Forelimb muscle (tissue), 1 donor: Measurements from ENCODE around the gene H6PD. TPM values are rescaled to one million over a fixed set of nuclear protein-coding genes. Genes with fewer than 3 reads are reported as not detected.

Source experiments
- DNase-seq: peaks from one replicate; pipeline ENCODE4 v3.0.0-alpha.2; 2013; ENCODE audit warnings: low read depth
- polyA plus RNA-seq: library from polyadenylated mRNA; unstranded; fragments of 120-200 nt; gene quantifications from one replicate; pipeline ENCODE4 v1.2.1, GENCODE V29; 2013; ENCODE audit not compliant: insufficient read length

The H6PD gene, protein sequence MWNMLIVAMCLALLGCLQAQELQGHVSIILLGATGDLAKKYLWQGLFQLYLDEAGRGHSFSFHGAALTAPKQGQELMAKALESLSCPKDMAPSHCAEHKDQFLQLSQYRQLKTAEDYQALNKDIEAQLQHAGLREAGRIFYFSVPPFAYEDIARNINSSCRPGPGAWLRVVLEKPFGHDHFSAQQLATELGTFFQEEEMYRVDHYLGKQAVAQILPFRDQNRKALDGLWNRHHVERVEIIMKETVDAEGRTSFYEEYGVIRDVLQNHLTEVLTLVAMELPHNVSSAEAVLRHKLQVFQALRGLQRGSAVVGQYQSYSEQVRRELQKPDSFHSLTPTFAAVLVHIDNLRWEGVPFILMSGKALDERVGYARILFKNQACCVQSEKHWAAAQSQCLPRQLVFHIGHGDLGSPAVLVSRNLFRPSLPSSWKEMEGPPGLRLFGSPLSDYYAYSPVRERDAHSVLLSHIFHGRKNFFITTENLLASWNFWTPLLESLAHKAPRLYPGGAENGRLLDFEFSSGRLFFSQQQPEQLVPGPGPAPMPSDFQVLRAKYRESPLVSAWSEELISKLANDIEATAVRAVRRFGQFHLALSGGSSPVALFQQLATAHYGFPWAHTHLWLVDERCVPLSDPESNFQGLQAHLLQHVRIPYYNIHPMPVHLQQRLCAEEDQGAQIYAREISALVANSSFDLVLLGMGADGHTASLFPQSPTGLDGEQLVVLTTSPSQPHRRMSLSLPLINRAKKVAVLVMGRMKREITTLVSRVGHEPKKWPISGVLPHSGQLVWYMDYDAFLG
- 31.0 TPM for polyA plus RNA-seq

DNA sequence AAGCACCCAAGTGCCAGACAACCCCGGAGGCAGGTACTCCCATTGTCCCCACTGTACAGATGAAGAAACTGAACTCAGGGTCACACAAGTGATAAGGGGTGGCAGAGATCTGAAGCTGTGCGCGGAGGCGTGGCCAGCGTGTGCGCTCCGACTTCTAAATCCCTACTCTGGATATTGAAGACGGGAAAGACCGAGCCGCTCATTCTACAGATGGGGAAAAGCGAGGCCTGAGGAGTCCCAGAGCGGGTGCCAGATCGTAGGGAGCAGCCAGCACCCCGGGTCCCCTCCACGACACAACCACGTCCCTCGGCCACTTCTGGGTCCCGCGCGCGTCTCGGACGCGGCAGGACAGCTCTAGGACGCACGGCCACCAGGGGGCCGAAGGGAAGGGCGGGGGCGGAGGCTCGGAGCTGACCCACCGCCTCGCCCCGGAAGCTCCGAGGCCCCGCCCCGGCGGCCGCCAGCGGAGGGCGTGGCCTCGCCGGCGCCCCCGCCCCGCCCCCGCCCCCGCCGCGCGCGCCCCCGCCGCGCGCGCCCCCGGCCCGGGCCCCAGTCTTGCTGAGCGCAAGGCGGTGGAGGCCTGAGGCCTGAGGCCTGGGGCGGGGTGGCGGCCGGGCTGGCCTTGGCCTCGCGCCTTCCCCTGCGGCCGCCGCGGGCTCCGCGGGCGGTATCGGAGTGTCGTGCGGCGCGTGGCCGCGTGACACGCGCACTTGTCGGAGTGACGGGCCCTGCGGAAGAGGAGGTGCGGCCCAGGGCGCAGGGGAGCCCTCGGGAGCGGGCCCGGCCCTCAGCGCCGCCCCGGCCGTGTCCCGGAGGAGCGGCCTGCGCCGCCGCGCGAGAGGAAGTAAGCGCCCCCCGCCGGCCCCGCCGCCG lies at the start of gene H6PD:
TSS of gene H6PD (plus strand) at position 552 of the 873 bp plus-strand sequence. CDS start 10,161 bp downstream, outside the sequence.
- DNase-seq = peak; percentile 53

DNA sequence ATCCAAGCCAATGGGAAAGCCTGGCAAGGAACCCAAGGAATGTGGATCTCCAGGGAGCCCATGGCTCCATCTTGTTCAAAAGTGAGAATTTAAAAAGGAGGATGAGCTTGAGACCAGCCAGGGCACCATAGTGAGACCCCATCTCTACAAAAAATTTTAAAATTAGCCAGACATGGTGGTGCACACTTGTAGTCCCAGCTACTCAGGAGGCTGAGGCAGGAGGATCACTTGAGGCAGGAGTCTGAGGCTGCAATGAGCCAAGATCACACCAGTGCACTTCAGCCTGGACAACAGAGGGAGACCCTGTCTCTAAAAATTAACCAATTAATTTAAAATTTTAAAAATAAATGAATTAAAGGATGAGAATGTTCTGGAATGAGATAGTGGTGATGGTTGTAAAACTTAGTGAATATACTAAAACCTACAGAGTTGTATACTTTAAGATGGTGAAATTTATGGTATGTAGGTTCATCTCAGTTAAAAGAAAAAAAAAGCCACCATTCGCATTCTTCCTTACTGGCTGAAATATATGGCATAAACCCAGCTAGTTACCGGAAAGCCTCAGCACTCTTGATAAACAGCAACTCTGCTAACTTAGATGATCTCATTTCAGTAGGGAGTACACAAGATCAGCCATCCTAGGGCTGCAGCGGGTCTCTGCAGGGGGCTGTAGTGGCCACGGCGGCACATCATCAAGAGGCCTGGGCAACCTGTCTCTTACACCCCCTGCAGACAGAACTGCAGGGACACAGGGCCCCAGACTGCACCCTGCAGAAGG lies 48.3 kb upstream of the H6PD start:
- DNase-seq = no peak

DNA sequence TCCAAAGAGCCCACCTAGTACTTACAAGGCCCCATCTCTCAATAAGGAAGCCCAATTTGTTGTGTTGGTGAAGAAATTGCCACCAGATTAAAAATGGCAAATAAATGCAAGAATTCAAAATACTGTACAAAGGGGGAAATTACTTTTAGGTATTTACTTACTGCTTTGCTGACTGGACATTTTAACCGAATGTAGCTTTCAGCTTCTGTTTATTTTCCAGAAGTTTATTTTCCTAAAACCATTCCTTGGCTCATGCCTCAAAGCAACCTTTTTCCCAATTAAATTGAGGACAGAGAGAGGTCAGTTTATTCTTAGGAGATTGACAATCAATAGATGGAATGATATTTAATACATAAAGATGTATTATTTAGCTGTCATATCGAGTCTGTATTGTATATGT lies 47.6 kb upstream of the H6PD start:
- no peak for DNase-seq

DNA sequence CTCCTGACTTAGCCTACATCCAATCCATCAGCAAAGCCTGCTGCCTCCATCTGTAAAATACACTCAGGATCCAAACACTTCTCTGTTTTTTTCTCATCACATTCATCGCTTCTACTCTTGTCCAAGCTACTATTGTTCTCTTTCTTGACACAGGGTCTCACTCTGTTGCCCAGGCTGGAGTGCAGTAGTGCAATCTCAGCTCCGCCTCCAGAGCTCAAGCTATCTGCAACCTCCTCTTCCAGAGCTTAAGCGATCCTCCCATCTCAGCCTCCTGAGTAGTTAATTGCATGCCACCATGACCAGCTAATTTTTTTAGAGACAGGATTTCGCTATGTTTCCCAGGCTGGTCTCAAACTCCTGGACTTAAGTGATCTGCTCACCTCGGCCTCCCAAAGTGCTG lies 44.3 kb upstream of the H6PD start:
- no peak for DNase-seq

DNA sequence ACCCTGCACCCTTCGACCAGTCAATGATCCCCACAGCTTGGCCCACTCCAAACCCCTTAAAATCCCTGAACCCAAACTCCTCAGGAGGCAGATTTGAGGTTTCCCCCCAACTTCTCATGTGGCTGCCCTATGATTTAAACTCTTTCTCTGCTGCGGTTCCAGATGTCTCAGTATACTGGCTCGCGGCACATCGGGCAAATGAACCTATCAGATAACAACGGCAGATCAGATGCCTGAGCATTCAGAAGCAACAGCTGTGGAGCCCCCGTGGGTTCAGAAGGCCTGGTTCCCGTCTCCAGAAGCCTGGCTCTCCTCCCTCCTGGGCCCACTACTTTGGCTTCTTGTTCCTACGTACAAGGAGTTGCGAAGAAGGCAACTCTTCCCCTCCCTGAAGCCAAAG lies 43.3 kb upstream of the H6PD start:
- no peak for DNase-seq

DNA sequence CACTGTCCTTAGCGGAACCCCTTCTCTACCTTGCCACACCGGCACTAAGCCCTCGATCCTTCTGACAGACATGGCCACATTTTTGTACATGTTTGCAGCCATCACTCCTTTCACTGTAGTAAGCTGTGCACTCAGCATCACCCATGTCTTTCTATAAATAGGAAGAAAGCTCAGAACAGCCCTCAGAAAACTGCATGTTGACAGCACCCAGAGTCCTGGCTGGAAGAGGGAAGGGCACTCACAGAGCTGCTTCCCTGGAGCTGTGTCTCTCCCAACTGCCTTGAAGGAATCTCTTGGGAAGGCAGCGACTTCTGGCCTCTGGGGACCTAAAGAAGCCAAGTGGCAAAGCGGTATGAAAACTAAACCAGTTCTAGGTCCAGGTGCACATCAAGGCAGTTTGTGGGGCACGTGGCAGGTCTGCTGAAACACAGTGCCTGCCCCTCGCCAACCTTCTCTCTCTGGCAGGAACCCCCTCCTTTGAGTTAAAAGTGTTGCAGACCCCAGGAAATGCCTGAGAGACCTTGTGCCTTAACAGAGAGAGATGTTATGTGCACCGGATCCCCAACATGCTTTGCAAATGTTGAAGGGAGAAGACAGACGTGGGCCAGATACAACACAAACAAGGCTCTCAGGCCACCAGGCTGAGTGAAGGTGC lies 41.9 kb upstream of the H6PD start:
- no peak for DNase-seq

DNA sequence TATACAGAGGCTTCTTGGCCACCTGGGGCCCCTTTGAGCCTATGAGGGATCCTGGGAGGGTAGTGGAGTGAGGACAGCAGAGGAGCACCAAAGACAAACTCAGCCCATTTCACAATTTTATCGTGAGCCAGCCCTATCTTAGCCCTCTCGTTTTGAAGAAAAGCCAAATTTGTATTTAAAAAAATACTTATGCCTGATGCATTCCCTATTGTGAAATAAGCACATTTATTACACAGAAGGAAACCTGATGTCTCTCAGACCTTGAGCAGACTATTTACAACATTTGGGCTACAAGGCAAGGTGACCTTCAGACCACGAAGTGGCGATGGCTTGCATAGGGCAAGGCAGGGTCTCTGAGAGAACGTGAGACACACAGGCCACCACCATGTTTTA lies 41.3 kb upstream of the H6PD start:
- no peak for DNase-seq

DNA sequence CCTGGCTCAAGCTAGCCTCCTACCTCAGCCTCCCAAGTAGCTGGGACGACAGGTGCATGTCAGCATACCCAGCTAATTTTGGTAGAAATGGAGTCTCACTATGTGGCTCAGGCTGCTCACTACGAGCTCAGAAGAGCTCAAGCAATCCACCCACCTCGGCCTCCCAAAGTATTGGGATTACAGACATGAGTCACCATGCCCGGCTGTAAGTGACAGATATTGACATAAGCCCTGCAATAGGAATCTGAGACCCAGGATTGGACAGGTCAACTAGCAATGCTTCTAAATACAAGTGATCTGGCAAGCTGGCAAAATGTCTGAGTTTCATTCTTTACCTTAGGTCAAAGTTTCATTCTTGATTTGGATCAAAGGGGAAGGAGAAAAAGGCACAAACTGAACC lies 40.5 kb upstream of the H6PD start:
- no peak for DNase-seq

DNA sequence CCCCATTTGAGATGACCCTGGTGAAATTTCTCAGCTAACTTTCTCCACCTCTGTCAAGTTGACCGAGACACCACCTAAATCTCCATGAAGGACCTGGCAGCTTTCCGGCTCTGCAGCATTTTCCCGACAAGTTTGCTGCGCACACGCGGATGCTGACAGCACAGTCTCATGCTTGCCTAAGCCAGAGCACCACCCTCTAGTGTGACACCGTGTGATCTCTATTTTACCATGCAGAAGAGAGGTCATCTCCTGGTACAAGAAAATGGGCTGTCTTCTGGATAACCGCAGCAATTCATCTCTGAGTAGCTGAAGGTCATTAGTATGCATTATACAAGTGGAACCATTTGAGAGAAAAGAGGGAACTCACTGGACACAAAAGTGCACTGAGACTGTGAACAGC lies 38.9 kb upstream of the H6PD start:
- DNase-seq = no peak

DNA sequence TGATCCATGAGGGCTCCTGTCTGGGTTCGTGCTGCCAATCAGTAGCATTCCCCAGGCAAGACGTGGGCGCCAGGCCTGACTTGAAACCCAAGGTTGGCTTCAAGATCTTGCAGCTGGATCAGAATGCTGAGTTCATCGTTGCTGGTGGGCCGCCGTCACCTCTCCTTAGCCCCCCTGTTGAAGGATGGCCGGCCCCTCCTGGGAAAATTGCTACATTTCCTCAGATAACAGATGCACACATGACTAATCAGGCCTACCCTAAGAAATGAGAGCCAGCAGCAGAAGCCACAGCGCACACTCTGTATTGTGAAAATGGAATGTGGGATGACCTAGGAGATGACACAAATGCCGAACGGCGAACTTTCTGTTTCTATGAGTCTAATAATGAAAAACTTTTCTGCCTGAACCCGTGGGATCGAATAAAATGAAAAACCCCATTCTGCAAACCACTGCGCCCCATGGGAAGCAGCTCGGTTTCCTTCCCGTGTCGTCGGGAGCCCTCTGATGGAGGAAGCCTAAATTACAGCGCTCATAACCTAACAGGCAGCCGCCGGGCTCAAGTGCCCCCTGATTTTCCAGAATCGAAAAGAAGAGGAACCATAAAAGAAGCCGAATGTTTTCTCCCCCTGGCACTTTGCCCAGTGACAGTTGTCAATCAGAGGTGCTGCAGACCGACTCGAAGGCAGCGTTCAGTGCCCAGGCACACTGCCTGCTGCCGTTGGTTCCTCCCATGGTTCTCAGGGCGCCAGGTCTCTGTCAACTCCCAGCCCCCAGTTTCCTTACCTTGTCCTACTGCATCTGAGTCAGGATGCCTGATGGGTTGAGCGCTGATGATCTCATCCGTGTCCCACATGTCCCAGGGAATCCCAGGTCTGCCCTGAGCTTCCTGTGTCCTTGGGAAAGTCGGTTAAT lies 38.2 kb upstream of the H6PD start:
- peak; percentile 31 for DNase-seq

DNA sequence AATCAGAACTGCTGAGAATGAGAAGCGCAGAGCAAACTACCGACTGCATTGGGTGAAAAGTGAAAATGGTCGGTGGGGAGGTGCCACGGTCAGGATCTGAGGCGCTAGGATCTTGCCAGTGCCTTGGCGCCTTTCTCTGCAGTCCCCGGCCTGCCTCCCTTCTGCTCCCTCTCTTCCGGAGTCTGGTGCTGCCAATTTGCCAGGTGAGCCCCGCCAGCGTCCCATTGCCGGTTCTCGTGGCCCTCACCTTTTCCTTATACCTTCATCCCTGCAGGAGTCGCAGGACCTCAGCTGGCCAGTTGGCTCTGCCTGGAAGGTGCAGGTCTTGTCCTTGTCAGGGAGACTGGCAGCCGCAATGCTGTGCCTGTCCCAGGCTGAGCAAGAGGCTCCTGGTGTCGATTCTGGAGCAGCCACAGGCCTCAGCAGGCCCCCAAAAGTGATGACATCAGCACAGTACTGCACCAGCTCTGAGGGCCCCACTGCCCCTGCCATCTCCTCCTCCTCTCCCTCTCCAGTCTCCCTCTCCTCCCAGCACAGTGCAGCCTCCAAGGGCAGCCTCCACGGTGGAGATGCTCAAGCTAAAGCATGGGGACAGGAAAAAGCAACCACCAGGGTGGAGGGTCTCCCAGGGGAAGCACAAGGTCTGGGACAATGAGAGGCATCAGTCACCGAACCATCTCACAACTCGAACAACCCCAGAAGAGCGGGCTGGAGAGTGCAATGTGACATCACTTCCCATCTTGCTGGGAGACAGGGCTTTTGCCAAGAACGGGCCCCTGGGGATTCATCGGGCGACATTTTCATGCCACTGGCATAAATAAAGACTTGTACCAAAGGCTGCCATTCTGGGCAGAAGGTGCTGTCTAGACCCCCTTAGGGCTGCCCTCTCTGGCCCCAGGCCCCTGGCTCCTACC lies 37.1 kb upstream of the H6PD start:
- no peak for DNase-seq

DNA sequence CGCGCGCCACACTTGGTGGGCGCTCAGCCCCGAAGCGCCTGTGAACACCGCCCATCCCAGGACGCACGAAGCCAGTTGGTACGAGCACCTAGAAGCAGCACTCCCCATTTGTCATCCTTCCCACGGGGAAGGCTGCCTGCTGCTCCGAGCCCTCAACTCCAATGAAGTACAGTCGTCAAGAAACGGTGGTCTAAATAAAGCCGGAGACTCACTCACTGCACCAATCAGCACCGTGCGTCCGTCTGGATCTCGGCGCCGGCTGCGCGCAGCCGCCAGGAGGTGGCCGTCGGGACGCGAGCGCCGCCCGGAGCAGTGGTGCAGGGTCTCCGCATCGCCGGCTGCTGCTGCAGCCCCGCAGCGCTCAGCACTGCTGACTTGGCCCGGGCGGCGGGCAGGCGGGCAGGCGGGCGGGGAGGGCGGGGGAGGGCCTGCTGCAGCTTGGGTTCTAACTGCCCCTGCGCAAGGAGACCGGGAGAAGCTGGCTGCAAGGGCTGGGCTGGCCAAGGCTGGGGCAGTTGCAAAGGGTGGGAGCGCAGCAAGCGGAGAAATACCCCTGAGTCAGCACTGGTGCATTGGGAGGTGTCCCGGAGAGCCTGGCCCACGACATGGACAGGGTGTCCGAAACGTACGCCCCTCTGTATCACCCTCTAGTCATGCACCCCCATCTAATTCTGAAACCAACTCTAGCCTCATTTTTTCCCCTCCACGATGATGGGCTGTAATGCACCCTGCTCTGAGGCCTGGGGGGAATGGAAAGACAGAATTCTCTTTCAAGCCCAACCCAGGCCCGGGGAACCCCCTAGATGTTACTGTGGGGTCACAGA lies 35.8 kb upstream of the H6PD start:
- DNase-seq = no peak

DNA sequence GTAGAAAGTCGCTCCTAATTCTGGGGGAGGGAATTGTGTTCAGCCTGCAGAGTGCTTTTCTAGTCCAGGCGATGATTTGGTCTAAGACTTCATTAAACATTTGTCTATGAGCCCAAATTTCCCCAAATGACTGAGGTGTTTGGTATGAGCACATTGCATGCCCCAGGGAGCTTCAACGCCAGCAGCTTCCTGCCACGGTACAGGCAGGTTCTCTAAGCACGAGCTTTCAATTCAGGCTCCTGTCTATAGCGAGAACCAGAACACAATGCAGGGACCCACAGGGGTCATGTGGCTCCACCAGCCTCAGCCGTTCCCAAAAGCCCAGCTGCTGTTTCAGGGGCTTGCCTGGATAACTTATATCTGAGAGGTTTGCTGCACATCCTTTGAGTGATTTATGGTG lies 34.1 kb upstream of the H6PD start:
- DNase-seq = no peak

DNA sequence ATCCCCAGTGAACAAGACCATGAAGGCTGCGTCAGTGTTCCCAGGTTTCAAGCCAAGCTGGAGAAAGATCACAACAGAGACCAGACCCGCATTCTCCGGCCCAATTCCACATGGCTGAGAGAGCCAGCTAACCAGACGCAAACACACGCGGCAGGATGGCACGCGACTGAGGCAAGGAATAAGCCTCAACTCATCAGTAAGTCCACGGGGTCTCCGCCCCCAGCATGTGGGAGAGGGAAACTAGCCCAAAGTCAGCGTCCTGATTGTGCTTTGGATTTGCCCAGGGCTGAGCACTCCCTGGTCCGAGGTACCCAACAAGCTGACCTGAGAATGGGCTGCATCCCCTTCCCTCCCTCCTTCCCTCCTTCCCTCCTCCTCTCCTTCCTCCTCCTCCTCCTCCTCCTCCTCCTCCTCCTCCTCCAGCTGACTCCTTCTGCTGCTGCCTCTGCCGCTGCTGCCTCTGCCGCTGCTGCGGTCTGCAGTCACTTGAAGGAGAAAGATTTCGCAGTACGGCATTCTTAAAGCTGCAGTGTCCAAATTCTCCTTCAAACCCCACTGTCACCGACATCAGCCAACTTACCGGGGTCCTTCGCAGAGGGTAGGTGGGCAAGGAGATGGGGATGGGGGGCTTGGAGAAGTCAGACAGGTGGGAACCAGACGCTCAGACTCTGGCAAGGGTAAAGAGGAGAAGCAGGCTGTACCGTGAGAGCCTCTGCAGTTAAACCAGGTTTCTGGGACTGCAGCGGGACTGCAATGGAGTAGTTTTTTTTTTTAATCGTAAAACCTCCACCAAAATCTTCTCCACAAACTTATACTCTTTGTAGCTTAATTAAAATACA lies 33.0 kb upstream of the H6PD start:
- DNase-seq = no peak

DNA sequence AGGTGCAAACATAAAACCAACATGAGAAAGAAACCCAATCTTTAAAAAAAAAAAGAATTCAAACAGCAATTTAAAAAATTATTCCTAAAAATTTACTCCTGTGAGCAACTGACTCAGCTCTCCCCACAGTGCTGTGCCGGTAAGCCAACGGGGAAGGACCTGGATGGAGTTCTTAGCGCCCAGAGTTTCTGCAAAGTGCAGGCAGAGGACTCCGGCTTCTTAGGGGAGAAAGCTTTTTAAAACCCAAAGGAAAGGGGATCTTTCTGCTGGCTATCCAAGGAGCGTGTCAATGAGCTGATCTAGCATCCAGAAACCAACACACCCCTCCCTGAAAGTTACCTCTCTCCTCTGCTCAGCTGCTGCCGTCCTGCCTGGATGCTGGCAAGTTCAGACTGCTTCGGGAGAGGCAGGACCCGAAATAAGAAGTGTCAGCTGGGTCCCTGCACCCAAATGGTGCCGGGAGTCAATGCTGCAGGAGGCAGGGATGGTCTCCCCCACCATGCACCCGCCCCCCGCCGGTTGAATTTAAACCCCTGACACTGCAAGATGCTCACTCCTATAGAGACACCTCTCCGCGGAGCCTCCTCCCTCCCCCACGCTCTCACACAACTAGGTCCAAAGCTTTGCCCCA lies 32.2 kb upstream of the H6PD start:
- no peak for DNase-seq

DNA sequence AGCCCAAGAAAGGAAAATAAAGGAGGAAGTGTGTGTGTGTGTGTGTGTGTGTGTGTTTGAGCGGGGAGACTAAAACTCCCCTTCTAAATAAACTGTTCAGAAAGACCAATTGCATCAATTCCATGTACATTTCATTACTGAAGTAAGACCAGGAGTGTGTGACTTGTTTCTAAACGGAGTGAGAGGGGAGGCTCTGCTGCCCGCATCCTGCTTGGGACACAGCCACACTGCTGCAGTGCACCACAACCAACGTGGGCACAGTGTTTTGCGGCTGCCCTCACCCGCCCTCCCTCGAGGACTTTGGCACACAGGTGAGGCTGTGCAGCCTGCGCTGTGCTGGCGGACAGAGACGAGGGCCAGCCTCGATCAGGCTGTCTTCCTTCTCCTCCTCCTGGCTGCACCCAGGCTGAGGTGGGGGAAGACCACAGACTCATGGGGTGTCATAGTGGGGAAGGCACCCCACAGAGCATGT lies 31.0 kb upstream of the H6PD start:
- no peak for DNase-seq
